ENCODE measurements around the gene HHIPL1.

DNA sequence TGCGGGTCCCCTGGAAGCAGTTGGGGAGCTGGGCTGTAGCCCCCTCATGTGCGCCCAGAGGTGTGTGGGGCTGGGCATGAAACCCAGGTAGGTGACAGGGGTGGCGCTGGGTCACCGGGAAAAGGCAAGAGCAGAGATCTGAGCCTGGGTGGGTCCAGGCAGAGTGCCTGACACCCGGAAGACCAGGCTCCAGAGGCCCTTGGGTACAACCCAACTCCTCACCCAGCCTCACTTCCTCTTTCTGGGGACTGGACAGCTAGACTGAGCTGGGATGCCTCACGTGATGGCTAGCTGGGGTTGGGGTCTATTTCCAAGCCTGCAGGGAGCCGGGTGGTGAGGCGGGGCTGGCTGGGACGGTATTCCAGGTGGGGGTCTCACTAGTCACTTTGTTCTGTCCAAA lies 22.9 kb downstream of the HHIPL1 start:
- TF ChIP-seq GATA2 (IDR thresholded peaks at IDR 0.05; ENCODE audit: low read depth, low read length) (no peak), GATA3 (IDR thresholded peaks at IDR 0.05; ENCODE audit: low read depth, low read length) (no peak)
